Hepatic stellate cell (primary cell): Measurements from ENCODE around the gene ANKRD13C.

Source experiments
- DNase-seq: peaks from one replicate; pipeline ENCODE4 v3.0.0; 2011; ENCODE audit warnings: low spot score

ANKRD13C gene

DNA sequence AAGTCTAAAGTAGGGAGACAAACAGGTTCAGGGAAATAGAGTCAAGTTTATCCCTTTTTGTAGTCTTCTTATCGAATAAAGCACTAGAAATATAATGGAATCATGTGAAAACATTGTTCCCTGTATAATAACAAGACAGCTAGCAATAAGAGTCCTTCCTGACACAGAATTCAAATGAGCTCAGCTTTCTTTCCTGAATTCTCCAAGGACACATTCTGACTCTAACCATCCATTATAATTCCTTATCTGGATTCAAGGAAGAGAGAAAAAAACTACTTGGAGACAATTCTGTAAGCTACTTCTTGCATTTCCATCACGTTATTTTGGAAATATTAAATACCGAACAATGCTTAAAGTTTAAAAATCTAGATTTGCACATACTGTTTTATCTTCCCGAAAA lies 58.8 kb downstream of the ANKRD13C start:
- no peak for DNase-seq

DNA sequence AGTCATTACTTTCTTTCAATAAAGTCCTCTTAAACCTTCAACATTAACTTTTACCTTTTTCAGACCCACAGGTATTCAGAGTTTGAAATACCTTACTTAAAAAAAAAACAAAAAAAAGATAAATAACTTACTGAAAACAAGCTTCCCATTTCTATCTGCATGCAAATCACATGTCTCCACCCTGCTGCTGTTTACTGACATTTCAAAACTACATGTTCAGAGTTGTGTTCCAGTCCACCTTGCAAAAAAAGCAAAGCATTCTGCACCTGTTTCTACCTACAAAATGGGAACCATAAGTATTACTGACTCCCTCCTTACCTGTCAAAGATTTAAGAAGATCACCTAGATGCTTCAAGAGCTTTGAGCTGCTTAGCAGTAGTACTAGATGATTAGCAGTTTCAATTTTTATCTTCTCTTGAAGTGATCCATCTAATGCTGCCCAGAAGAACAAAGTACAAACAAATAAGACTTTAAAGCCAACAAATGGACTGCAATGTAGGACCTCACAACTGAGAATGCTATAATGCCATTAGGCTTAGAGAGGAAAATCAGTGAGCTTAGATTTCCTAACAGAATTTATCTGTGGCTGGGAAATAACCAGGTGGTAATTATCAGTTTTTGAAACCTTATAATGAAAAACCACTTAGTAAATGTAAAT lies 61.2 kb downstream of the ANKRD13C start:
- no peak for DNase-seq

- peak; percentile 1 for DNase-seq
These were observed 64.3 kb downstream of the ANKRD13C start for GRCh38 chr1:70290218-70290617.

GRCh38 chr1:70288166-70288565 lies 66.4 kb downstream of the ANKRD13C start:
- no peak for DNase-seq

DNA sequence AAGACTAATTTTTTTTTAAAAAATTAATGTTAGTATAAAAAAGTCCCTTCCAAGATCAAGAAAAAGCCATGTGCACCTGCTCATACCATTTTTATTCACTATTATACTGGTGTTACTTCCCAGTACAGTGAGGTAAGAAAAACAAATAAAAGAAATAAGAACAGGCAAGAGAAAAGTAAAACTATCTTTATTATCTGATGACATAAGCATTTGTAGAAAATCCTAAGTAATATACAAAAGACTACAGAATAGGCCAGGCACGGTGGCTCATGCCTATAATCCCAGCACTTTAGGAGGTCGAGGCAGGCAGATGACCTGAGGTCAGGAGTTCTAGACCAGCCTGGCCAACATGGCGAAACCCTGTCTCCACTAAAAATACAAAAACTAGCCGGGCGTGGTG lies 68.1 kb downstream of the ANKRD13C start:
- no peak for DNase-seq

- no peak for DNase-seq
These were observed 70.2 kb downstream of the ANKRD13C start for GRCh38 chr1:70284366-70284765.

DNA sequence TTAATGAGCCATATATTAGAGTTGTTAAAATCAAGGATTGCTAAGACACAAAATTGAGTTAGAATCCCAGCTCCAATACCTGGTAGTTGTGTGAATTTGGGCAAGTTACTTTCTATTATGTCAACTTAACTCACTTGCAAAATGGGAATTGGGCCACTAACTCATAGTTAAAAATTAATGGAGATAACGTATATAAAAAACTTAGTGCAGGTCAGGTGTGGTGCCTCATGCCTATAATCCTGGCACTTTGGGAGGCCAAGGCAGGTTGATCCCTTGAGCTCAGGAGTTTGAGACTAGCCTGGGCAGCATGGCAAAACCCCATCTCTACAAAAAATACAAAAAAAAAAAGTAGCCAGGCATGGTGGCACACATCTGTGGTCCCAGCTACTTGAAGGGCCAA lies 75.8 kb downstream of the ANKRD13C start:
- no peak for DNase-seq

GRCh38 chr1:70277875-70278274 lies 76.6 kb downstream of the ANKRD13C start:
- no peak for DNase-seq

- DNase-seq: no peak
These were observed 88.6 kb downstream of the ANKRD13C start for GRCh38 chr1:70265946-70266345.

DNA sequence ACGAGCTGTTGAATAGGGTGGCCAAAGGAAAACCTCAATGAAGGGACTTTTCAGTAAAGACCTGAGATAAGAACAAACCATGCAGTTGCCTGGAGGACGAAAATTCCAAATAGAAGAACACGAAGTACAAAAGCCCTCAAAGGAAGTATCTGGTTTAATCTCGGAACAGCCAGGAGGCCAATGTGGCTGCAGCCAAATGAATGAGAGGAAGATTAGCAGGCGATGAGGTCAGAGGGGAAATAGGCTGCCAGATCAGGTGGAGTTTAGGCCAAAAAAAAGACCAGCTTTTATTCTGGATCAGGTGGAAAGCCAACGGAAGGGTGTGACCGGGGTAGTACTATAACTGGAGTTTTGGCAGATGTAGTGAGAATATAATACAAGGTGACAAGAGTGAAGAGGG lies 89.7 kb downstream of the ANKRD13C start:
- DNase-seq: no peak

DNA sequence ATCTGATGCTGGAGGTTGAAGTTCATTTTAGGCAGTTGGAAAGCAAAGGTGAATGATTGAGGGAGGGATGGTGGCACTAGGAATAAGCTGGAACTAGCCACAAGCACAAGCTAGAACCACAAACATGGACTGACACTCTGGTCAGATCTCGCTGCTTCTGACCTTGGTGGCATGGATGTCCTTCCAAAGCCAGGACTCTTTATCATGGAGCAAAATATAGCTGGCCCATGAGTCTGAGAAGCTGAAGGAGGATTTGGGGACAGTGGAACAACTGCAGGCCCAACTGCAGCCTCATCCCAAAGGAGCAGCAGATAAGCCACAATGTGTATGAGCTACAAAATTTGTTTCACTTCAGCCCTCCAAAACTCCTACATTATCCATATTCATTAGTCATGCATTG lies 97.9 kb downstream of the ANKRD13C start:
- no peak for DNase-seq

- no peak for DNase-seq
These were observed 105.8 kb downstream of the ANKRD13C start for GRCh38 chr1:70248729-70249128.

GRCh38 chr1:70247768-70248167 lies 106.8 kb downstream of the ANKRD13C start:
- no peak for DNase-seq

GRCh38 chr1:70247122-70247521 lies 107.4 kb downstream of the ANKRD13C start:
- DNase-seq: no peak

DNA sequence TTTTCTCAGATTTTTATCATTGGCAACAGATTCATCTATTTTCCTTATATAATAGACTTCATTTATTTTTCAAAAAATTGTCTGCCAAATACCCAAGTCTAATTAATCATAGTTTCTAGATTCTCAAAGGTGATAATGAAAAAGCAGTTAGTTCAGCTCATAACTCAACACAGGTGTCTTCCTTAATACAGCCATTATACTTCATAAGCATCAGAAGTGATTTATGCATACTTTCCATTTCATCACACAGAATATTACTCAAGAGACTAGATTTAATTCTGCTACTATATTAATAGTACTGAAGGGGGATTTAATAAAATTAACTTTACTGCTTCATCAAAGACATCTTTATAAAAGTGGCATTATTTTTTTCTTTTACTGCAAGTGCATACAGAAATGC lies 114.6 kb downstream of the ANKRD13C start:
- no peak for DNase-seq

DNA sequence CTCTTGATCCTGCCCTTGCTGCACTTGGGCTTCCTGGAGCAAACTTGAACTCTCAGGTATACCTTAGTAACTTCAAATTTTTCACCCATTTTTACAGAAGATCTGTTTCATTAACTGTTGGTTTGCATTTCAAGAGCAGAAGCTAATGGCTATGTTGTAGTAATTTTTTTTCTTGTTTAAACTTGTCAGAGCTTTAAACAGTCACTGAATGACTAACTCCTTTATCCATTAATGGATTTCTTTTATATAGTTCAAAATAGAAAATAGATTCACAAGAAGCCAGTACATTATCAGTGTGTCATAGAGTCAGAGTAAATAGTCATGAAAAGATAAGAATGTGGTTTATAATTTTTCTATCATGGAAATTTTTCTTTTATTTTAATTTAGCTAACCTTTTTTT lies 119.8 kb downstream of the ANKRD13C start:
- DNase-seq: no peak

DNA sequence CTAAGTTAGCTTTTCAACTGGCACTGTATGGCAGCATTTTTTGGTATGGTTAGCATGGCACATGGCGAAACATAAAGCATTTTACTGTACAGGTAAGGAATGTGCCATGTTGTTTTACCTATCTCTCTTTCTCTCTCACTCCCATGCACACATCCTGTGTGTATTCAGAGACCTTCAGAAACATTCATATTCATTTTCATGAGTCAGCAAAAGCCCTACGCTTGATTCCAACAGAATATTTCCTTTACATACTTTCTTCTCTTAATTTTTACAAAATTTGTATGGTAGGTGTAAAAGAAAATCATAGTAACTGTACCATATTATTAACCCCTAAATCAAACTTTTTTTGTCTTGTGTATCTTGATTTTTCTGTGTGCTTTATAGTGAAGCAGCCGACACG lies 123.0 kb downstream of the ANKRD13C start:
- DNase-seq: no peak

- no peak for DNase-seq
These were observed 125.9 kb downstream of the ANKRD13C start for GRCh38 chr1:70228670-70229069.

GRCh38 chr1:70227439-70227838 lies 127.1 kb downstream of the ANKRD13C start:
- DNase-seq: no peak

- no peak for DNase-seq
These were observed 129.6 kb downstream of the ANKRD13C start for GRCh38 chr1:70224954-70225353.

- DNase-seq: no peak
These were observed 131.7 kb downstream of the ANKRD13C start for GRCh38 chr1:70222716-70223235.

- DNase-seq: peak; percentile 85
These were observed 133.0 kb downstream of the ANKRD13C start, which contains the start of gene SRSF11 for GRCh38 chr1:70221238-70222121. SRSF11 (plus strand) TSS chr1:70221380; CDS start chr1:70221637, 257 bp downstream.
